ENCODE measurements around the gene SMAD1.

Gene SMAD1

GRCh38 chr4:145481164-145481941 lies at the start of gene SMAD1:
SMAD1 (plus strand) TSS chr4:145481853; CDS start chr4:145514614, 32,761 bp downstream.
- Histone ChIP-seq H3K27me3 (ENCODE audit: insufficient read depth, poor library complexity, severe bottlenecking) (no peaks in the 10 kb centered on the region), H3K9me3 (ENCODE audit: severe bottlenecking) (no peaks in the 10 kb centered on the region), H3K27ac (ENCODE audit: poor library complexity, severe bottlenecking) (peak within 1 kb of the TSS; percentile 76), H3K36me3 (ENCODE audit: low read depth) (no peaks in the 10 kb centered on the region; the same call in 1 of the 2 replicates), H3K4me3 (ENCODE audit: severe bottlenecking) (peak within 1 kb of the TSS; percentile 76), H3K4me1 (ENCODE audit: insufficient read depth, poor library complexity, severe bottlenecking) (peaks cover 5% of the 10 kb centered on the region)
- ATAC-seq (ENCODE audit: low read depth), result peak; percentile 86
- no peak for TF ChIP-seq CTCF (IDR thresholded peaks at IDR 0.05; ENCODE audit: poor library complexity, severe bottlenecking)
- DNase-seq (ENCODE audit: low spot score), result peak; percentile 82

GRCh38 chr4:145433684-145434083 lies 48.0 kb upstream of the SMAD1 start:
- Histone ChIP-seq H3K27ac (ENCODE audit: poor library complexity, severe bottlenecking) (no peak overlapping the region), H3K27me3 (ENCODE audit: insufficient read depth, poor library complexity, severe bottlenecking) (no peaks in the 10 kb centered on the region), H3K4me1 (ENCODE audit: insufficient read depth, poor library complexity, severe bottlenecking) (peaks cover 25% of the 10 kb centered on the region), H3K9me3 (ENCODE audit: severe bottlenecking) (peaks cover 3% of the 10 kb centered on the region), H3K4me3 (ENCODE audit: severe bottlenecking) (no peak overlapping the region), H3K36me3 (ENCODE audit: low read depth) (no peaks in the 10 kb centered on the region)
- TF ChIP-seq CTCF (IDR thresholded peaks at IDR 0.05; ENCODE audit: poor library complexity, severe bottlenecking), result no peak
- DNase-seq (ENCODE audit: low spot score) (no peak), ATAC-seq (ENCODE audit: low read depth) (no peak)

- ATAC-seq (ENCODE audit: low read depth) (peak; percentile 78), DNase-seq (ENCODE audit: low spot score) (no peak)
- H3K27ac ChIP-seq (ENCODE audit: poor library complexity, severe bottlenecking), result no peak overlapping the region
- TF ChIP-seq CTCF (IDR thresholded peaks at IDR 0.05; ENCODE audit: poor library complexity, severe bottlenecking), result no peak
- peaks cover 25% of the 10 kb centered on the region for H3K4me1 ChIP-seq (ENCODE audit: insufficient read depth, poor library complexity, severe bottlenecking)
- peaks cover 3% of the 10 kb centered on the region for H3K9me3 ChIP-seq (ENCODE audit: severe bottlenecking)
- no peaks in the 10 kb centered on the region for H3K27me3 ChIP-seq (ENCODE audit: insufficient read depth, poor library complexity, severe bottlenecking)
- H3K36me3 ChIP-seq (ENCODE audit: low read depth), result no peaks in the 10 kb centered on the region
- no peak overlapping the region for H3K4me3 ChIP-seq (ENCODE audit: severe bottlenecking)
These were observed 46.0 kb upstream of the SMAD1 start for GRCh38 chr4:145435646-145436045.

- DNase-seq (ENCODE audit: low spot score), result no peak
- H3K4me1 ChIP-seq (ENCODE audit: insufficient read depth, poor library complexity, severe bottlenecking), result peaks cover 25% of the 10 kb centered on the region
- H3K9me3 ChIP-seq (ENCODE audit: severe bottlenecking), result peaks cover 3% of the 10 kb centered on the region
- no peak for TF ChIP-seq CTCF (IDR thresholded peaks at IDR 0.05; ENCODE audit: poor library complexity, severe bottlenecking)
- ATAC-seq (ENCODE audit: low read depth), result no peak
- no peaks in the 10 kb centered on the region for H3K27me3 ChIP-seq (ENCODE audit: insufficient read depth, poor library complexity, severe bottlenecking)
- no peak overlapping the region for H3K4me3 ChIP-seq (ENCODE audit: severe bottlenecking)
- H3K36me3 ChIP-seq (ENCODE audit: low read depth), result no peaks in the 10 kb centered on the region
- H3K27ac ChIP-seq (ENCODE audit: poor library complexity, severe bottlenecking), result no peak overlapping the region
These were observed 45.5 kb upstream of the SMAD1 start for GRCh38 chr4:145436114-145436513.

GRCh38 chr4:145436796-145437195 lies 44.9 kb upstream of the SMAD1 start:
- peaks cover 3% of the 10 kb centered on the region for H3K9me3 ChIP-seq (ENCODE audit: severe bottlenecking)
- H3K4me3 ChIP-seq (ENCODE audit: severe bottlenecking), result no peak overlapping the region
- peaks cover 25% of the 10 kb centered on the region for H3K4me1 ChIP-seq (ENCODE audit: insufficient read depth, poor library complexity, severe bottlenecking)
- no peak for DNase-seq (ENCODE audit: low spot score)
- TF ChIP-seq CTCF (IDR thresholded peaks at IDR 0.05; ENCODE audit: poor library complexity, severe bottlenecking), result no peak
- no peaks in the 10 kb centered on the region for H3K27me3 ChIP-seq (ENCODE audit: insufficient read depth, poor library complexity, severe bottlenecking)
- peak; percentile 50 for ATAC-seq (ENCODE audit: low read depth)
- no peak overlapping the region for H3K27ac ChIP-seq (ENCODE audit: poor library complexity, severe bottlenecking)
- H3K36me3 ChIP-seq (ENCODE audit: low read depth), result no peaks in the 10 kb centered on the region
